GM19324 (cell line): ENCODE results near the gene PRKAG2.
"Not testable (repeated sequence)": the region's sequence is repeated elsewhere in the genome, so short reads cannot be mapped to it uniquely, and the experiment has no call there.

Source experiments
- ATAC-seq: cut with Tn5 transposase; IDR thresholded peaks from one replicate; pipeline ENCODE4 v1.9.1; 2021; ENCODE audit warnings: mild to moderate bottlenecking, moderate library complexity; ENCODE audit not compliant: unreplicated experiment, low FRiP score

Gene PRKAG2

GRCh38 chr7:151556592-151556991 lies 320.3 kb downstream of the PRKAG2 start:
- ATAC-seq = no peak

DNA sequence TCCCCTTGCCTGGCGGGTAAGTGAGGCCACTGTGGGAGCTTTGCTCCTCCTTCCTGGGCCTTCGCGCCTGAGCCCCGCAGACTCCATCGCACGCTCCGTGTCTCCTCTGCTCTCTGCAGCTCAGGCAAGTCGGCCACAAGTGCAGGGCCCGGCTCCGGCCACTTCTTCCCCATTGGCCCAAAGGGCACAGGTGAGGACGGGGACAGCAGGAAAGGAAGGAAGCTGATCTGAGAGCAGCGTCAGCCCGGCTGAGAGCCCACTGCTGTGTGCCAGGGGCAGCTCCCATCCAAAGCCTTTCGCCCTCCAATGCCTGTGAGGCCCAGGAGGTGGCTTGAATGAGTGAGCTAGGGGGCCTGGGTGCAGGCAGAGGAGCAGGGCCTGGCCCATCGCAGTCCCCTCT lies 323.6 kb downstream of the PRKAG2 start:
- ATAC-seq = no peak

DNA sequence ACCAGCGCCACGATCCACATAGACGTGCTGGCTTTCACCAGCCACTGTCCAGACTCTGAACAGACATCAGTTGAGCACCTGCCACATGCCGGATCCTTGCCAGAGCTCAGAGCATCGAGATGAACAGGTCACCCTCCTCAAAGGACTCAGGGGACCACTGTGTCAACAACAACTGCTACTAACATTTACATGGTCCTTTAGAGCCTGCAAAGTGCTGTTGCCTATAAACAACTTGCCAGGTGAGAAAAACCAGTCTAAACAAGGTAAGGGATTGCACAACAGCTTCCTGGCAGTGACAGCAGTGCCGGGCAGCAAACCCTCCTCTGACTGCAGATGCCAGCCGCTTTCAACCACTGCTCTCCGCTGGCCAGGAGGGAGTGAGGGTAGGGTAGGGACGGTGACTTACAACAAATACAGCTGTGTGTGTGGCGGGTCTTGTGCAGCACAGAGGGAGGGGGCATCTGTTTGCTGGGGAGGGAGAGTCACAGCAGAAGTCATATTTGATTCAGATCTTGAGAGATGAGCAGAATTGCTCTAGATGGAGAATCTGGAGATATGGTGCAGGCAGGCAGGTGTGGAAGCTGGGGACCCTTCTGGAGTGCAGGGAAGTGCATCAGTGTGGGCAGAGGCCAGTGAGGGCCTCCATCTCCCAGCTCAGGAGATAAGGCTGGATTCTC lies 324.4 kb downstream of the PRKAG2 start:
- ATAC-seq = no peak

GRCh38 chr7:151551820-151552219 lies 325.1 kb downstream of the PRKAG2 start:
- no peak for ATAC-seq

GRCh38 chr7:151550656-151551286 lies 326.1 kb downstream of the PRKAG2 start:
- ATAC-seq = no peak

DNA sequence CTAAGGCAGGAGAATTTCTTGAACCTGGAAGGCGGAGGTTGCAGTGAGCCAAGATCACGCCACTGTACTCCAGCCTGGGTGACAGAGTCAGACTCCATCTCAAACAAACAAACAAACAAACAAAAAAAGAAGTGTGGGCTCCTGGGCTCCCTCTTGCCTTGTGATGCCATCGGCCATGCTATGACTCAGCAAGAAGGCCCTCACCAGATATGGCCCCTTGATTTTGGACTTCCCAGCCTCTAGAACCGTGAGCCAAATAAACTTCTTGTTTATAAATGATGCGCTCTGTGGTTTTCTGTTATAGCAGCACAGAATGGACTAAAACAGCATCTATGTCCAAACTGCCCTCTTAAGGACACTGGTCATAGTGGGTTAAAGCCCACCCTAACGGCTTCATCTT lies 327.3 kb downstream of the PRKAG2 start:
- ATAC-seq = no peak

GRCh38 chr7:151549083-151549482 lies 327.8 kb downstream of the PRKAG2 start:
- ATAC-seq = no peak

DNA sequence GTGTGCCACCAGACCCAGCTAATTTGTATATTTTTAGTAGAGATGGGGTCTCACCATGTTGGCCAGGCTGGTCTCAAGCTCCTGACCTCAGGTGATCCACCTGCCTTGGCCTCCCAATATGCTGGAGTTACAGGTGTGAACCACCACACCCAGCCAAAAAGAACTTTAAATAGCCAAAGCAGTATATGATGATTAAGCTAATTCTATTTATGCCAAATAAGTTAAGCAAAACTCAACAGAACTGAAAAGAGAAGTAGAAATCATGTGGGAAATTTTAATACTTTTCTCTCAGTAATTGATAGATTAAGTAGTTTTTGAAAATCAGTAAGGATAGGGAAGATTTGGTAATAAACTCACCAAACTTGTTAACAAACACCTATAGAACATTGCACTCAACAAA lies 332.7 kb downstream of the PRKAG2 start:
- ATAC-seq = no peak

GRCh38 chr7:151542606-151543130 lies 334.2 kb downstream of the PRKAG2 start:
- no peak for ATAC-seq

- no peak for ATAC-seq
Observed at GRCh38 chr7:151541709-151542499, 335.0 kb downstream of the PRKAG2 start.

DNA sequence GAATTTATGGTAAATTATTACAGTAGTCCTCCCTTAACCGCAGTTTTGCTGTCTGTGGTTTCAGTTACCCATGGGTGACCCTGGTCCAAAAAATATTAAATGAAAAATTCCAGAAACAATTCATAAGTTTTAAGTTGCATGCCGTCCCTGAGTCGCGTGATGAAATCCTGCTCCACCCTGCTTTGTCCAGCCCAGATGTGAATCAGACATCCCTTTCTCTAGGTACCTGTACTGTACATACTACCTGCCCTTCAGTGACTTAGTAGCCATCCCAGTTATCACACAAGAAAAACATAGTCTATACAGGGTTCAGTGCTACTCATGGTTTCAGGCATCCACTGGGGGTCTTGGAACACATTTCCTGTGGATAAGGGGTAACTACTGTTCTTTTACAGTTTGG lies 336.8 kb downstream of the PRKAG2 start:
- ATAC-seq = no peak

- ATAC-seq = peak; percentile 49
Observed at GRCh38 chr7:151539088-151539671, 337.7 kb downstream of the PRKAG2 start.

- no peak for ATAC-seq
Observed at GRCh38 chr7:151537818-151538561, 338.9 kb downstream of the PRKAG2 start.

GRCh38 chr7:151536178-151536577 lies 340.7 kb downstream of the PRKAG2 start:
- ATAC-seq = not testable (repeated sequence)

DNA sequence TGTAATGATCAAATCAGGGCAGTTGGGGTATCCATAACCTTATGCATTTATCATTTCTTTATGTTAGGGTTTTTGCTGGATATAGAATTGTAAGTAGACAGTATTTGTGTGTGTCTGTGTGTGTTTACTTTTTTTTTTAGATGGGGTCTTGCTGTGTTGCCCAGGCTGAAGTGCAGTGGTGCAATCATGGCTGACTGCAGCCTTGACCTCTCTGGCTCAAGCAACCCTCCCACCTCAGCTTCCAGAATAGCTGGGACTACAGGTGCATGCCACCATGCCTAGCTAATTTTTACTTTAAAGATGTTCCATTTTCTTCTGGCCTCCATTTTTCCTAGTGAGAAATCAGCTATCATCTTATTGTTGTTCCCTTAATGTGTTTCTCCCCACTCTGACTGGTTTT lies 347.1 kb downstream of the PRKAG2 start:
- no peak for ATAC-seq

DNA sequence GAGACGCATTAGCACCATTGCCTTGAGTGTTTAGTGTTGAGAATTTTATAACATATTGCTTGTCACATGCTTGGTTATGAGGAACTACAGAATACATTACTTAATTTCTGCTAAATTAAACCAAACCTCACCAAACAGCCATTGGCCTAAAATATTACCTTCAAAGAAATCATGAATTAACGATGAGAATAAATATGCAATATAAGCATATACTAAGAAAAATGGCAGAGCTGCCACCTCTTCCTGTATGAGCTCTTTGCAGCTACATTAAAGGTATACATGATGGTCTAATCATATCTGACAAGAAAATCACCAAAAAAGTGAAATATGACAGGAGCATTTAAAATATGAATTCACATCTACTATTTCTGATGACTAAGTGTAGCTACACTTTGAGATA lies 352.1 kb downstream of the PRKAG2 start:
- ATAC-seq = no peak

DNA sequence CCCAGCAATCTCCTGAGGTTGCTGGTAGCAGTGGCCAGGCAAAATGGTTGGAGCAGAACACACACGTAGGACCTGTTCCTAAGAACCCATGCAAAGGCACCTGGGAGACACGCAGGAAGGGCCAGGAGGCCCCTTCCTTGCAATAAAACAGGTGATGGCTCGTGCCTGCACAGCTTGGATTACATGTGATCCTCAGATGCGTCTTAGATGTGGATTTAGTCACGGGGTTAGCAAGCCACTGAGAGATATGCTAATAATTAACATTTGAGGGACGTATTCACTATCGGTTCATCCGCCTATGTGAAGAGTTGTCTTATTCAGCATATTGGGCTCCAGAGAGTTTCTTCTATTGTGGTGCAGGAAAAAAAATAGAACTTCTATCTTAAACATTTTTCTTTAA lies 352.6 kb downstream of the PRKAG2 start:
- ATAC-seq = no peak

- ATAC-seq = no peak
Observed at GRCh38 chr7:151520419-151521261, 356.3 kb downstream of the PRKAG2 start.

GRCh38 chr7:151519765-151520418 lies 357.0 kb downstream of the PRKAG2 start, which contains the start of gene RHEB:
Gene RHEB (minus strand): TSS chr7:151519895. CDS start chr7:151519511, 384 bp downstream.
- ATAC-seq = peak; percentile 82
